Measurements from ENCODE around the gene FOSB.

FOSB gene

DNA sequence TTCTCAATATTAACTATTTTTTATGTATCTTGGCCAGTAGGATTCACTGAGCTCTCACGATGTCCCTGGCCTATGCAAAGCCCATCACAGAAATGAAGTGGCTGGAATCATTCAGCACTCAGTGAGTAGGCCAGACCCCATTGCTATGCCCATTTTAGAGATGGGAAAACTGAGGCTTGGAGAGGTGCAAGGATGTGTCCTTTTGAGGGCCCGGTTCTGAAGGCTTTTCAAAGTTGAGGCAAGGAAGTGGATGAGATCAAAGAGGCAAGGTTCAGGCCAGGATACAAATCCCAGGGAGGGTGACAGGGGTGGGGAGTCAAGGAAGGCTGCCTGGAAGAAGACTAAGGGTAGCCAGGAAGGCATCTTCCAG, 25.4 kb upstream of the FOSB start:
- Histone ChIP-seq H2AFZ (no peak overlapping the region), H3K27me3 (ENCODE audit: control insufficient read depth, insufficient read depth, low read length) (no peaks in the 10 kb centered on the region), H3K4me3 (ENCODE audit: low read depth, low read length) (no peak overlapping the region), H3K4me2 (ENCODE audit: low read length) (no peak overlapping the region), H3K79me2 (peaks cover 3% of the 10 kb centered on the region), H3K9me3 (ENCODE audit: control insufficient read depth, low read length) (no peaks in the 10 kb centered on the region), H3K9ac (no peak overlapping the region), H3K27ac (peak overlapping the region; percentile 95), H3K4me1 (peaks cover 15% of the 10 kb centered on the region), H3K36me3 (ENCODE audit: control insufficient read depth, insufficient read depth, low read length) (no peaks in the 10 kb centered on the region)
- TF ChIP-seq, protein P1, sequence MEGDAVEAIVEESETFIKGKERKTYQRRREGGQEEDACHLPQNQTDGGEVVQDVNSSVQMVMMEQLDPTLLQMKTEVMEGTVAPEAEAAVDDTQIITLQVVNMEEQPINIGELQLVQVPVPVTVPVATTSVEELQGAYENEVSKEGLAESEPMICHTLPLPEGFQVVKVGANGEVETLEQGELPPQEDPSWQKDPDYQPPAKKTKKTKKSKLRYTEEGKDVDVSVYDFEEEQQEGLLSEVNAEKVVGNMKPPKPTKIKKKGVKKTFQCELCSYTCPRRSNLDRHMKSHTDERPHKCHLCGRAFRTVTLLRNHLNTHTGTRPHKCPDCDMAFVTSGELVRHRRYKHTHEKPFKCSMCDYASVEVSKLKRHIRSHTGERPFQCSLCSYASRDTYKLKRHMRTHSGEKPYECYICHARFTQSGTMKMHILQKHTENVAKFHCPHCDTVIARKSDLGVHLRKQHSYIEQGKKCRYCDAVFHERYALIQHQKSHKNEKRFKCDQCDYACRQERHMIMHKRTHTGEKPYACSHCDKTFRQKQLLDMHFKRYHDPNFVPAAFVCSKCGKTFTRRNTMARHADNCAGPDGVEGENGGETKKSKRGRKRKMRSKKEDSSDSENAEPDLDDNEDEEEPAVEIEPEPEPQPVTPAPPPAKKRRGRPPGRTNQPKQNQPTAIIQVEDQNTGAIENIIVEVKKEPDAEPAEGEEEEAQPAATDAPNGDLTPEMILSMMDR (IDR thresholded peaks at IDR 0.05), result no peak

DNA sequence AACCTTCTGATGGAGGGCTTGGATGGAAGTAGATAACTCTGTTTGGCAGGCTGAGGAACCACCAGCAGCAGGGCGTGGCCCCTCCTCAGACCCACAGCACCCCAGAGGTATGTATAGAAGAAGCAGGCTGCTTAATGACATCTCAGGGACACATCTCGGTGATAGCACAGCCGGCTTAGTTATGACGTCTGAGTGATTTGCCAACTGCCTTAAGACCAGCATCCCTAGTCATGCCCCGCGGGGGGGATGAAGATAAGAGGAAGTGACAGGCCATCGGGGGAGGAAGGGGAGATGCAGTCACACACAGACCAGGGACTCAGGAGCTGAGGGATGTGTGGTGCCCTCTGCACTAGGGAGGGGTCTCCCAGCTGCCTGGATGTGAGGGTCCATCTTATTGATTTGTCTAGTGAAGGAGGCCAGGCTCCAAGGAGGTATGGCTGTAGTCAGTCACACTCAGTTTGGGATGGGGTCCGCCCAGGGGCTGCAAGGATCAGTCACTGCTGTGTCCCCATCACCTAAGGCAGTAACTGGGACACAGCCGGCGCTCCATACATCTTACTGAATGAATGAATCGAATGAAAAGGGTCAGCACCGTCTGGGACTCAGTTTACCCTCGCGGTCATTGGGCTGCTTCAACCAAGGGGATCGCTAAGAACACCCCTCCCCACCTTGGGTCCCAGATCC, 24.9 kb upstream of the FOSB start:
- Histone ChIP-seq H2AFZ (peak overlapping the region; percentile 84), H3K4me1 (peaks cover 15% of the 10 kb centered on the region), H3K9ac (no peak overlapping the region), H3K4me3 (ENCODE audit: low read depth, low read length) (peak overlapping the region; percentile 65), H3K9me3 (ENCODE audit: control insufficient read depth, low read length) (no peaks in the 10 kb centered on the region), H3K27ac (peak overlapping the region; percentile 95), H3K36me3 (ENCODE audit: control insufficient read depth, insufficient read depth, low read length) (no peaks in the 10 kb centered on the region), H3K79me2 (peaks cover 3% of the 10 kb centered on the region), H3K4me2 (ENCODE audit: low read length) (peak overlapping the region; percentile 89), H3K27me3 (ENCODE audit: control insufficient read depth, insufficient read depth, low read length) (no peaks in the 10 kb centered on the region)
- TF ChIP-seq, protein P1 (IDR thresholded peaks at IDR 0.05), result no peak

DNA sequence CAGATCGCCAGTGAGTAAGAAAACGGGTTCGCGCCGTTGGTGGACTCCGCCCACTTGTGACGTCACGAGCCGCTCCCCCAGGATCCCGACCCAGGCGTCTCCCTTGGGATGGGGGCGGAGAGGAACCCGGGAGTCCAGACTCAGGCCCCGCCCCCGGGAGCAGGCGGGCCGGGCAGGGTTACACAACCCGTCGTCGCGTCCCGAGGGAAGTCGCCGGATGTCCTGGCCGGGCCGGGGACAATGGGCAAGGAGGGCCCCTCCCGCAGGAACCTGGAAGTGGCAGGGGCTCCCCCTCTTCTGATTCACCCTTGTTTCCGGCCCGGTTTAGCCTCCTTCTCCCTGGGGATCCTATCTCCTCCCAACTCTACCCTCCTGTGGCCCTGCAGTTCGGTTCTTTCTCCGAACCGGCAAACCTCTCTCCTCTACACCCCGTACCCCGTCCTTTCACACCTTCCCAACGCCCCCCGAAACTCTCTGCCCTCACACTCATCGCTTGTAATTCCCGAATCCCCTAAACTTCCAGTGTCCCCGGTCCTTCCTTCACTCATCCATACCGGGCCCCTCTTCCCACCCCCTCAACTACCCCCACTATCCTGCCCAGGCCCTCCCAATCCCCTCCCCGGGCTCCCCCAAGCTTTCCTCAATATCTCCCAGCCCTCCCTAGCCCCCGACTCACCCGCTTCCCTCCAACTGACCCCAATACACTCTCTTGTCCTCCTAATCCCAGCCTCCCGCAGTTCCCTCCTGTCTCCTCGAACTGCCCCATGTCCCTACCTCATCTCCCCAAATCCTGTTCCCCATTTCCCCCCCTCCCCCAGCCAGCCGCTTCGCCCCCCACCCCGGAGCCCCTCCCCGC, 24.1 kb upstream of the FOSB start:
- Histone ChIP-seq H3K27ac (peak overlapping the region; percentile 95), H3K9ac (peak overlapping the region; percentile 39), H2AFZ (peak overlapping the region; percentile 84), H3K4me2 (ENCODE audit: low read length) (peak overlapping the region; percentile 89), H3K4me3 (ENCODE audit: low read depth, low read length) (peak overlapping the region; percentile 65), H3K36me3 (ENCODE audit: control insufficient read depth, insufficient read depth, low read length) (no peaks in the 10 kb centered on the region), H3K79me2 (peaks cover 3% of the 10 kb centered on the region), H3K4me1 (peaks cover 15% of the 10 kb centered on the region), H3K9me3 (ENCODE audit: control insufficient read depth, low read length) (no peaks in the 10 kb centered on the region), H3K27me3 (ENCODE audit: control insufficient read depth, insufficient read depth, low read length) (no peaks in the 10 kb centered on the region)
- TF ChIP-seq, protein P1 (IDR thresholded peaks at IDR 0.05), result no peak

DNA sequence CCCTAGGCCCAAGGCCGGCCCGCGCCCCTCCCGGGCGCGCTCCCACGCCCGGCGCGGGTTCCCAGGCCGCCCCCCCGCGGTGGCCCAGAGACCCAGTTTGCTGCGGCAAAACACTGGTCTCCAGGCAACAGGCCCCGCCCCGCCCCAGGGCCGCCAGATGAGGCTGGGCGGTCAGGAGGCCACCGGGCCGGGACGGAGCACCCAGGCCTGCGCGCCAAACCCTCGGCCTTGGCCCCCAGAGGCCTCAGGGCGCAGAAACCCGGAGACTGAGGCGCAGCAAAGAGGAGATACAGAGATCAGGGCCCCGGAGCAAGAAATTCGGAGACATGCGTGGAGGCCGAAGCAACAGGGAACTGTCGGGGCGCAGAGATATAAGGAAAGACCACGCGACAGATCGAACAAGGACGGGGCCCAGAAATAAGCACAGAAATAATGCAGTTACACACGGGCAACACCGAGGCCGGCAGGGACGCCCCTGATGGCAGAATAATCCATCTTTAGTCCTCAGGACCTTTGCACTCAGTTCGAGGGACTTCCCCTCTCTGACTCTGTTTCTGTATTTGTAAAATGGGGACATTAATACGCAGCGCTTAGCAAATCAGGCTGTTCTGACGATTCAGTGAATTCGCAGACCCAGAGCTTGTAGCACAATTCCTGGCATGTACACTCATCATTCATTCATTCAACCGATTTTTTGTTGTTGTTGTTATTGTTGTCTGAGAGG, 23.3 kb upstream of the FOSB start:
- no peak overlapping the region for H3K9ac ChIP-seq
- peak overlapping the region; percentile 30 for H3K4me3 ChIP-seq (ENCODE audit: low read depth, low read length)
- no peaks in the 10 kb centered on the region for H3K9me3 ChIP-seq (ENCODE audit: control insufficient read depth, low read length)
- peak overlapping the region; percentile 93 for H2AFZ ChIP-seq
- TF ChIP-seq, protein P1 (IDR thresholded peaks at IDR 0.05), result no peak
- H3K79me2 ChIP-seq, result peaks cover 3% of the 10 kb centered on the region
- H3K36me3 ChIP-seq (ENCODE audit: control insufficient read depth, insufficient read depth, low read length), result no peaks in the 10 kb centered on the region
- H3K4me1 ChIP-seq, result peaks cover 15% of the 10 kb centered on the region
- no peaks in the 10 kb centered on the region for H3K27me3 ChIP-seq (ENCODE audit: control insufficient read depth, insufficient read depth, low read length)
- peak overlapping the region; percentile 80 for H3K27ac ChIP-seq
- H3K4me2 ChIP-seq (ENCODE audit: low read length), result peak overlapping the region; percentile 67
